HL-60 (cell line): ENCODE measurements around the gene TCTA.

Experiments used
- DNase-seq, 2 experiments: peaks; one replicate each; pipeline ENCODE4 v3.0.0-alpha.2; 2010 to 2020; ENCODE audit warnings: low read depth in 1 of 2, low spot score in 1 of 2
- H3K27ac ChIP-seq: fragments of 250-450 bp; sonication (Bioruptor Pico); replicated peaks from 2 replicates; pipeline ENCODE4 v1.5.1; 2020; ENCODE audit warnings: mild to moderate bottlenecking, moderate library complexity
- H3K27me3 ChIP-seq: fragments of 250-450 bp; sonication (Bioruptor Pico); 2 replicates; pipeline ENCODE4 v1.5.1; 2021; ENCODE audit warnings: mild to moderate bottlenecking, moderate library complexity; ENCODE audit not compliant: insufficient read depth, poor library complexity, severe bottlenecking
- H3K4me3 ChIP-seq: replicated peaks from 2 replicates; pipeline ENCODE4 v1.5.1; 2011; ENCODE audit warnings: mild to moderate bottlenecking, control low read depth, low read length; ENCODE audit not compliant: insufficient read depth
- CTCF ChIP-seq: IDR thresholded peaks from one replicate; pipeline ENCODE4 v1.5.1; 2011; ENCODE audit warnings: low read length, control low read depth, inconsistent platforms; ENCODE audit not compliant: insufficient read depth
- GABPA ChIP-seq: IDR thresholded peaks from 2 replicates; pipeline ENCODE4 v1.6.1; 2012; ENCODE audit warnings: low read depth
- POLR2AphosphoS5 ChIP-seq: IDR thresholded peaks from 2 replicates; pipeline ENCODE4 v1.6.1; 2012; ENCODE audit warnings: low read depth
- REST ChIP-seq: IDR thresholded peaks from 2 replicates; pipeline ENCODE4 v1.6.1; 2012; ENCODE audit warnings: low read depth; ENCODE audit not compliant: insufficient replicate concordance
- SPI1 ChIP-seq: IDR thresholded peaks from 2 replicates; pipeline ENCODE4 v1.6.1; 2012; ENCODE audit warnings: low read depth, mild to moderate bottlenecking, borderline replicate concordance

Gene TCTA

GRCh38 chr3:49462222-49462621, 50.0 kb downstream of the TCTA start:
- Histone ChIP-seq H3K27me3 (no peaks in the 10 kb centered on the region), H3K27ac (no peak overlapping the region), H3K4me3 (no peak overlapping the region)
- no peak for DNase-seq
- TF ChIP-seq SPI1 (no peak), REST (no peak), POLR2AphosphoS5 (no peak), GABPA (no peak), CTCF (no peak)

GRCh38 chr3:49465270-49466034, 53.2 kb downstream of the TCTA start:
- no peak for DNase-seq
- TF ChIP-seq CTCF (no peak), POLR2AphosphoS5 (no peak), GABPA (no peak), REST (no peak), SPI1 (no peak)
- H3K27me3 ChIP-seq = no peaks in the 10 kb centered on the region
- no peak overlapping the region for H3K27ac ChIP-seq
- H3K4me3 ChIP-seq = no peak overlapping the region
